GM21367 (cell line): Measurements from ENCODE around the gene B4GALT4.
"Not testable (repeated sequence)": the region's sequence is repeated elsewhere in the genome, so short reads cannot be mapped to it uniquely, and the experiment has no call there.

Source experiments
- ATAC-seq: cut with Tn5 transposase; IDR thresholded peaks from one replicate; pipeline ENCODE4 v1.9.1; 2021; ENCODE audit not compliant: unreplicated experiment

The B4GALT4 gene, protein sequence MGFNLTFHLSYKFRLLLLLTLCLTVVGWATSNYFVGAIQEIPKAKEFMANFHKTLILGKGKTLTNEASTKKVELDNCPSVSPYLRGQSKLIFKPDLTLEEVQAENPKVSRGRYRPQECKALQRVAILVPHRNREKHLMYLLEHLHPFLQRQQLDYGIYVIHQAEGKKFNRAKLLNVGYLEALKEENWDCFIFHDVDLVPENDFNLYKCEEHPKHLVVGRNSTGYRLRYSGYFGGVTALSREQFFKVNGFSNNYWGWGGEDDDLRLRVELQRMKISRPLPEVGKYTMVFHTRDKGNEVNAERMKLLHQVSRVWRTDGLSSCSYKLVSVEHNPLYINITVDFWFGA

GRCh38 chr3:119240591-119241434 is at the start of gene B4GALT4:
Gene B4GALT4 (minus strand): TSS chr3:119240878. CDS start chr3:119230099, 10,779 bp downstream.
- peak; percentile 92 for ATAC-seq

- no peak for ATAC-seq
Observed at GRCh38 chr3:119289404-119289770, 48.7 kb upstream of the B4GALT4 start.

DNA sequence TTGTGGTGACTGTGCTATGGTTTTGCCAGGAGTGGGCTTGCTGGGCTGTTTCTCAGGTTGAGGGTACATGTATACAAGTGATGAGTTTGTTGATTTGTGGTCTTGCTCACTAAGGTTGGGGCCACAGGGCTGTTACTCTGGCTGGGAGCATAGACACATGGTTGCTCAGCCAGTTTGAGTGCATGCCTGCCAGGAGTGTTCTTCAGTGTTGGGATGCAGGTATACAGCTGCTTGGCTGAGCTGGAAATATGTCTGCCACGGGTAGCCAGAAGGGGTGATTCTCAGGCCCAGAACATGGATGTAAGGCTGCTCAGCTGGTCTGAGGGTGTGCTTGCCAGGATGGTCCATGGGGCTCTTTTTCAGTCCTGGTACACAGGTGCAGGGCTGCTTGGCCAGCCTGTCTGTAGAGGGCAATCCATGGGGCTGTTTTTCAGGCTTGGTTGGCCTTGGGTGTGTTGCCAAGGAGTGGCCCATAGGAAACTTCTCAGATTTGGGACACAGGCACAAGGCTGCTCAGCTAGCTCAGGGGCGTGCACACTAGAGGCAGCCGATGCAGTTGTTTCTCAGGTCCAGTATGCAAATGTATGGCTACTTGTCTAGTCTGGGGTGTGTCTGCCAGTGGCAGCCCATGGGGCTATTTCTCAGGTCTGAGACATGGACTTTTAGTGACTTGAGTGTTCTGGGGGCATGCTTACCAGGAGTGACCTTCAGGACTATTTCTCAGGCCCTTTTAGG is 48.2 kb upstream of the B4GALT4 start:
- ATAC-seq = no peak

- no peak for ATAC-seq
Observed at GRCh38 chr3:119279584-119280243, 39.0 kb upstream of the B4GALT4 start.

GRCh38 chr3:119279101-119279554 is 38.5 kb upstream of the B4GALT4 start:
- ATAC-seq = no peak

DNA sequence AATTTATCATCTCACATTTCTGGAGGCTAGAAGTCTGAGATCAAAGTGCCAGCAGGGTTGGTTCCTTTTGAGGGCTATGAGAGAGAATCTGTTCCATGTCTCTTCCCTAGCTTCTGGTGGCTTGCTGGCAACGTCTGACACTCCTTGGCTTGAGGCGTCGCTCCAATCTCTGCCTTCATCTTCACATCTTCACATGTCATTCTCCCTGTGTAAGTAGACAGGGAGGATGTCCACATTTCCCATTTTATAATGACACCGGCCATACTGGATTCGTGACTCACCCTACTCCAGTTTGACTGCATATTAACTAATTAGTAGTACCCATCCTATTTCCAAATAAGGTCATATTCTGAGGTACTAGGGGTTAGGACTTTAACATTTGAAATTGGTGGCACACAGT is 36.0 kb upstream of the B4GALT4 start:
- no peak for ATAC-seq

DNA sequence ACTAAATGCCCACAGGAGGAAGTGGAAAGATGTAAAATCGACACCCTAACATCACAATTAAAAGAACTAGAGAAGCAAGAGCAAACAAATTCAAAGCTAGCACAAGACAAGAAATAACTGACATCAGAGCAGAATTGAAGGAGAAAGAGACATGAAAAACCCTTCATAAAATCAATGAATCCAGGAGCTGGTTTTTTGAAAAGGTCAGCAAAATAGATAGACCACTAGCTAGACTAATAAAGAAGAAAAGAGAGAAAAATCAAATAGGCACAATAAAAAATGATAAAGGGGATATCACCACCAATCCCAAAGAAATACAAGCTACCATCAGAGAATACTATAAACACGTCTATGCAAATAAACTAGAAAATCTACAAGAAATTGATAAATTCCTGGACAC is 29.5 kb upstream of the B4GALT4 start:
- not testable (repeated sequence) for ATAC-seq

DNA sequence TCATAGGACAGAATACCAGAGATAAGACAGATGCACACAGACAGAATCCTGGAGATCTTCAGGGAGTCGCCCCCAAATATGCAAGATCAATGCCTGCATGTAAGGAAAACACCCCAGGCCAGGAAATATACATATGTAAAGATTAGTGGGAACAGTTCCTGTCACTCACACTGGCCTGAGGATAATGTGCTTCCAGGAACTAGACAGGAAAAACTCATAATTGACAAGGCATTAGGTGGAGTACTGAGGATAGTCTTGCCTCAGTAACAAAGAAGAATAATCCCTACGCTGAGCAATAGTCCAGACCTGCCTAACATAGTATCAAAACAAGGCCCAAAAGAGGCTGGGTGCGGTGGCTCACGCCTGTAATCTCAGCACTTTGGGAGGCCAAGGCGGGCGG is 20.4 kb upstream of the B4GALT4 start:
- ATAC-seq = no peak

DNA sequence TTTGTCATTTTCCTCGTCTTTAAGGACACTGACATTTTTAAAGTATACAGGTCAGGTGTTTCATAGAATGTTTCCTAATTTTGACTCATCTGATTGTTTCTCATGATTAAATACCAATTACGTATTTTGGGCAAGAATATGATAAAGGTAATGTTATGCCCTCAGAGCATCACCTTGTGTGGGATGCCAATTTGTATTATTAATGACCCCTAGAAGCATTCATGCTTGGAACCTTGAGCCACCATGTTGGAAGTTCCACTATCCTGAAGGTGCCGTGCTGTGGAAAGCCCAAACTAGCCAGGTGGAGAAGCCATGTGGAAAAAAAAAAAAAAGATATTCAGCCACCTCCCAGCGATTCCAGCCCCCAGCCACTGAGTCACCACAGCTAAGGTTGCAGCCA is 19.1 kb upstream of the B4GALT4 start:
- no peak for ATAC-seq

DNA sequence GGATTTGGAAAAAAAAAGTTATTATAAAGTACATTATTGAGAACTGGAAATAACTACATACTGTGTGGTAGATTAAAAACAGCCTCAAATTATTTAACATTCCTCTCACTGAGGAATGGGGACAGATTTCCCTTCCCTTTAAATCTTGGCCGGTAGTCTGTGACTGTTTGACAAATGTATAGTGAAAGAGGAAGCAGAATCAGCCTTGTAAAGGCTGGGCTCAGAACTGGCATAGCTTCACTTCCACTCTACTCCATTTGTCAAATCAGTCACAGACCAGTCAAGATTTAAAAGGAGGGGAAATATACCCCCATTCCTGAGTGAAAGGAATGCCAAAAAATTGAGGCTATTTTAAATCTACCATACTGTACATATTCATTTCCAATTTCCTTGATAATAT is 18.2 kb upstream of the B4GALT4 start:
- peak; percentile 71 for ATAC-seq

- peak; percentile 86 for ATAC-seq
Observed at GRCh38 chr3:119257654-119258410, 17.2 kb upstream of the B4GALT4 start.

- ATAC-seq = no peak
Observed at GRCh38 chr3:119257111-119257510, 16.4 kb upstream of the B4GALT4 start.

GRCh38 chr3:119255214-119255613 is 14.5 kb upstream of the B4GALT4 start:
- no peak for ATAC-seq

DNA sequence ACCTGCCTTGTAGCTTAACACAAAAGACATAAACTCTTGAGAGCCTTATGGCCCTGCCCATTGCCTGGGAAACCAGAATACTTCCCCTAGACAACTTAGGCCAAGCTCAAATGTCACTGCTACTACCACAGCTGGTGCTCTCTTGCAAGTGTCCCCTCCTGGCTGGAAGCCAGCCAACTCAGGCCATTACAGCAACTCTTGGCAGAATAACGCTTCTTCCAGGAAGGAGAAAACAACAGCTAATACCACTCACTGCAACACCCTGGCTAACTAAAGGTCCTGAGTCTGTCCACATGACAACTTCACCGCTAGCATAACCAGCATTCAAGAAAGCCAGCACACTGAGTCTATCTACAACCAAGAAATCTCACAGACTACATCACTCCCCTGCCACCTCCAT is 5.1 kb upstream of the B4GALT4 start:
- ATAC-seq = no peak

GRCh38 chr3:119243712-119244111 is 3.0 kb upstream of the B4GALT4 start:
- ATAC-seq = no peak

DNA sequence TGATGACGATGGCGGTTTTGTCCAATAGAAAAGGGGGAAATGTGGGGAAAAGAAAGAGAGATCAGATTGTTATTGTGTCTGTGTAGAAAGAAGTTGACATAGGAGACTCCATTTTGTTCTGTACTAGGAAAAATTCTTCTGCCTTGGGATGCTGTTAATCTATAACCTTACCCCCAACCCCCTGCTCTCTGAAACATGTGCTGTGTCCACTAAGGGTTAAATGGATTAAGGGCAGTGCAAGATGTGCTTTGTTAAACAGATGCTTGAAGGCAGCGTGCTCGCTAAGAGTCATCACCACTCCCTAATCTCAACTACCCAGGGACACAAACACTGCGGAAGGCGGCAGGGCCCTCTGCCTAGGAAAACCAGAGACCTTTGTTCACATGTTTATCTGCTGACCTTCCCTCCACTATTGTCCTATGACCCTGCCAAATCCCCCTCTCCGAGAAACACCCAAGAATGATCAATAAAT is 2.4 kb upstream of the B4GALT4 start:
- not testable (repeated sequence) for ATAC-seq

DNA sequence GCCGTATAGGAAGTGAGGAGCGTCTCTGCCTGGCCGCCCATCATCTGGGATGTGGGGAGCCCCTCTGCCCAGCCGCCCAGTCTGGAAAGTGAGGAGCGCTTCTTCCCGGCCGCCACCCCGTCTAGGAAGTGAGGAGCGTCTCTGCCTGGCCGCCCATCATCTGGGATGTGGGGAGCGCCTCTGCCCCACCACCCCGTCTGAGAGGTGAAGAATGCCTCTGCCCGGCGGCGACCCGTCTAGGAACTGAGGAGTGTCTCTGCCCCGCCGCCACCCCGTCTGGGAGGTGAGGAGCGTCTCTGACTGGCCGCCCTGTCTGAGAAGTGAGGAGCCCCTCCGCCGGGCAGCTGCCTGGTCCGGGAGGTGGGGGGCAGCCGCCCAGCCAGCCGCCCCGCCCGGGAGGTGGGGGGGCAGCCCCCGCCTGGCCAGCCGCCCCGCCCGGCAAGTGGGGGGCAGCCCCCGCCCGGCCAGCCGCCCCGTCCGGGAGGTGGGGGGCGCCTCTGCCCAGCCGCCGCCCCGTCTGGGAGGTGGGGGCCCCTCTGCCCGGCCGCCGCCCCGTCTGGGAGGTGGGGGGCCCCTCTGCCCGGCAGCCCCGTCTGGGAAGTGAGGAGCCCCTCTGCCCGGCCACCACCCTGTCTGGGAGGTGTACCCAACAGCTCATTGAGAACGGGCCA is 1.8 kb upstream of the B4GALT4 start:
- not testable (repeated sequence) for ATAC-seq

DNA sequence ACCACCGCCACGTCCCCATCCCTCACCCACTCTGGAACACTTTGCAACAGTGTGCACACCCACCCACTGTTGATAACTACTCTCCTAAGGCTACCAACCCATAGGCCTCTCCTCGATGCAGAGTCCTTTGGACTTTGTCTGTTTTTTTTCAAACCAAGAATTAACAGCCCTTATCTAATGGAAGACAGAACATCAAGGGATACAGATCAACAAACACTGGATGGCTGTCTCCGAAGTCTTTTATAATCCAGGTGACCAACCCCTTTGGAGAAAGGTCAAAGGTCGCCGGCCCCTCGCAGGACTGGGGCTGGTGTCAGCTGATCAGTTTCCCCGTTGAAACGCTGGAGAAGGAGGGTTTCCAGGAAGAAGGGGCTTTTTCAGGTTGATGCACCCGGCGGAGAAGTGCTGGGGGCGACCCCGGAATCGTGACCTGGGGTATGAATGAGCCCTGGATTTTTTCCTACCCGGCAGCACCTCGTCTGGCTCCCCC is 532 bp downstream of the B4GALT4 start:
- ATAC-seq = peak; percentile 11

DNA sequence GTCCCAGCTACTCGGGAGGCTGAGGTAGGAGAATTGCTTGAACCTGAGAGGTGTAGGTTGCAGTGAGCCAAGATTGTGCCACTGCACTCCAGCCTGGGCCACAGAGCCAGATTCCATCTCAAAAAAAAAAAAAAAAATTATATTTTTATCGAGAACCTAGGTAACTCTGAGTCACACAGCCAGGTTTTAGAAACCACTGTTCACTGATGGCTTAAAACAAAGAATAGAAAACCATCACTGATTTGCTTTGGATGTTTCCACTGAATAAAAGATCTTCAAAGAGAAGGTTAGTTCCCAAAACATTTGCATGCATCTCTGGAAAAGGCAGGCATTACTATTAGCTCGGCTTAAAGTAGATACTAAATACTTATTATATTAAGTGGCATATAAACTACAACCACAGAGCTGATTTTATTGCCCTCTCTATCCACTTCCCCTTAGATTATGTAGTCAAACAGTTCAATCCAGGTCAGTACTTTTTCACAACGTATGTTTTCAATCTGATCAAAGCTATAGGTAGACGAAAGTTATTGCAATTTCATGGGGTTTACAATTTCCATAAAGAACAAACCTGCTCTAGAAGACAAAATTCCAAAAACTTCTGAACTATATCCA is 1.4 kb downstream of the B4GALT4 start:
- no peak for ATAC-seq
